CD14-positive monocyte (primary cell): Measurements from ENCODE around the gene CYBB. TPM values are rescaled to one million over a fixed set of nuclear protein-coding genes. Genes with fewer than 3 reads are reported as not detected.

Experiments
- DNase-seq, 3 donors: peaks; one replicate each; pipeline ENCODE4 v3.0.0-alpha.2; 2011 to 2022
- H2AFZ ChIP-seq: 2 replicates; pipeline ENCODE4 v1.6.0; 2012; ENCODE audit warnings: mild to moderate bottlenecking, low read depth, low read length, inconsistent platforms; ENCODE audit not compliant: insufficient read depth, poor library complexity, severe bottlenecking
- H3K27ac ChIP-seq, 2 donors: 1 replicate in 1 of 2; 2 replicates in 1 of 2; pipeline ENCODE4 v1.5.1; 2012 to 2013; ENCODE audit warnings: low read length in 2 of 2, control low read depth in 1 of 2, inconsistent platforms in 1 of 2, low read depth in 1 of 2, mild to moderate bottlenecking in 1 of 2
- H3K27me3 ChIP-seq, 2 donors: one replicate each; pipeline versions ENCODE4 v1.6.0 to v1.6.1; 2011 to 2013; ENCODE audit warnings: low read length in 2 of 2; ENCODE audit not compliant: control insufficient read depth in 2 of 2, insufficient read depth in 2 of 2
- H3K36me3 ChIP-seq, 2 donors: replicated peaks in 1 of 2; 1 replicate in 1 of 2; 2 replicates in 1 of 2; pipeline versions ENCODE4 v1.5.1 to v1.6.1; 2012 to 2013; ENCODE audit warnings: low read length in 2 of 2, control low read depth in 1 of 2, inconsistent platforms in 1 of 2, mild to moderate bottlenecking in 1 of 2; ENCODE audit not compliant: insufficient read depth in 2 of 2, control insufficient read depth in 1 of 2
- H3K4me1 ChIP-seq, 2 donors: 1 replicate in 1 of 2; 2 replicates in 1 of 2; pipeline versions ENCODE4 v1.5.1 to v1.6.1; 2012 to 2013; ENCODE audit warnings: low read length in 2 of 2, control low read depth in 1 of 2, inconsistent platforms in 1 of 2, mild to moderate bottlenecking in 1 of 2, moderate library complexity in 1 of 2; ENCODE audit not compliant: insufficient read depth in 2 of 2, control insufficient read depth in 1 of 2
- H3K4me2 ChIP-seq: replicated peaks from 2 replicates; pipeline ENCODE3; 2012; ENCODE audit warnings: low read length, moderate library complexity, mild to moderate bottlenecking; ENCODE audit not compliant: poor library complexity, severe bottlenecking; ENCODE audit errors: extremely low read depth
- H3K4me3 ChIP-seq, 3 experiments: fragments of 200-600 bp in 1 of 3; sonication (generic) in 1 of 3; replicated peaks in 1 of 3; 1 replicate in 2 of 3; 2 replicates in 1 of 3; pipeline ENCODE4 v1.5.1; 2011 to 2013; ENCODE audit warnings: low read length in 3 of 3, mild to moderate bottlenecking in 3 of 3, control low read depth in 2 of 3, low read depth in 2 of 3, inconsistent platforms in 1 of 3, moderate library complexity in 1 of 3
- H3K79me2 ChIP-seq: 2 replicates; pipeline ENCODE4 v1.6.0; 2012; ENCODE audit warnings: mild to moderate bottlenecking, control low read depth, inconsistent platforms, low read length, moderate library complexity; ENCODE audit not compliant: insufficient read depth
- H3K9ac ChIP-seq: 2 replicates; pipeline ENCODE4 v1.6.0; 2017; ENCODE audit warnings: low read length, mild to moderate bottlenecking; ENCODE audit not compliant: insufficient read depth, poor library complexity, severe bottlenecking
- H3K9me3 ChIP-seq, 2 donors: replicated peaks in 1 of 2; 1 replicate in 1 of 2; 2 replicates in 1 of 2; pipeline versions ENCODE4 v1.5.1 to v1.6.1; 2012 to 2013; ENCODE audit warnings: low read length in 2 of 2, control low read depth in 1 of 2; ENCODE audit not compliant: control insufficient read depth in 1 of 2, insufficient read depth in 1 of 2
- H4K20me1 ChIP-seq: 2 replicates; pipeline ENCODE4 v1.6.0; 2012; ENCODE audit warnings: mild to moderate bottlenecking, low read length, control low read depth, moderate library complexity; ENCODE audit not compliant: insufficient read depth
- H3K27ac Mint-ChIP-seq, 7 donors: one replicate each; pipeline ENCODE4 v1.8.0; 2020; ENCODE audit warnings: mild to moderate bottlenecking in 7 of 7, mixed read lengths in 7 of 7, moderate library complexity in 6 of 7, inconsistent platforms in 2 of 7
- H3K27me3 Mint-ChIP-seq, 3 donors: one replicate each; pipeline ENCODE4 v1.8.0; 2021 to 2022; ENCODE audit warnings: low read depth in 3 of 3, mild to moderate bottlenecking in 3 of 3, mixed read lengths in 3 of 3, moderate library complexity in 3 of 3, inconsistent platforms in 1 of 3
- H3K36me3 Mint-ChIP-seq, 2 donors: one replicate each; pipeline ENCODE4 v1.8.0; 2020; ENCODE audit warnings: mixed read lengths in 2 of 2, inconsistent platforms in 1 of 2, mild to moderate bottlenecking in 1 of 2
- H3K4me1 Mint-ChIP-seq: one replicate; pipeline ENCODE4 v1.8.0; 2020; ENCODE audit warnings: mild to moderate bottlenecking, mixed read lengths
- H3K4me3 Mint-ChIP-seq, 2 donors: one replicate each; pipeline ENCODE4 v1.8.0; 2020; ENCODE audit warnings: mild to moderate bottlenecking in 2 of 2, mixed read lengths in 2 of 2, moderate library complexity in 1 of 2
- H3K9me3 Mint-ChIP-seq, 7 donors: one replicate each; pipeline ENCODE4 v1.8.0; 2020 to 2022; ENCODE audit warnings: mixed read lengths in 7 of 7, mild to moderate bottlenecking in 6 of 7, moderate library complexity in 6 of 7, inconsistent platforms in 2 of 7
- CTCF ChIP-seq: fragments of 200-600 bp; IDR thresholded peaks from one replicate; pipeline ENCODE4 v1.8.0; 2022; ENCODE audit warnings: antibody characterized with exemption, mild to moderate bottlenecking
- WGBS: methylation state at CpG from one replicate; pipeline ENCODE4 v1.1.5; 2013; ENCODE audit warnings: missing lambda C conversion rate; ENCODE audit not compliant: insufficient coverage; 5-methylcytosine and 5-hydroxymethylcytosine counted together
- intact Hi-C, 2 donors: fragments of 100-400 bp; cut with micrococcal nuclease; formaldehyde crosslinking; loops; one replicate each; pipeline versions ENCODE4 v1.15.0 to v1.15.1; 2023
- polyA plus RNA-seq, 3 donors: library from polyadenylated mRNA; depleted of rRNA in 1 of 3; unstranded in 2 of 3; stranded (reverse) in 1 of 3; fragments of 300-500 nt in 2 of 3; fragments of >200 nt in 1 of 3; fragmentation: Illumina TruSeq in 2 of 3; gene quantifications; 1 replicate in 2 of 3; 2 replicates in 1 of 3; pipeline ENCODE4 v1.2.3, GENCODE V29; 2012 to 2021

CYBB gene
- polyA plus RNA-seq, 3 donors = 328 to 851 (median 842) TPM

GRCh38 chrX:37796805-37797204 lies 16.9 kb downstream of the CYBB start:
- Mint-ChIP-seq H3K4me1 (peaks cover 84% of the 10 kb centered on the region), H3K27ac (peak overlapping the region; percentile 80 to 93 (median 81))
- peak overlapping the region; percentile 26 for H3K4me2 ChIP-seq

GRCh38 chrX:37799936-37800335 lies 20.1 kb downstream of the CYBB start:
- H4K20me1 ChIP-seq = peaks cover 14% of the 10 kb centered on the region
- DNase-seq = peak in 1 of 3 donors; percentile 53
- peaks cover 81 to 92% of the 10 kb centered on the region in 2 donors for H3K36me3 Mint-ChIP-seq
- H3K9me3 Mint-ChIP-seq = no peaks in the 10 kb centered on the region
- peaks cover 89 to 100% of the 10 kb centered on the region in 2 donors for H3K4me1 ChIP-seq
- H3K9ac ChIP-seq = no peak overlapping the region
- peaks cover 79% of the 10 kb centered on the region for H3K4me1 Mint-ChIP-seq
- H3K27ac Mint-ChIP-seq = peak overlapping the region; percentile 73 to 95 (median 87)
- H3K27me3 Mint-ChIP-seq = peaks cover 0 to 2% (median 0%) of the 10 kb centered on the region in 3 donors
- no peak overlapping the region for H2AFZ ChIP-seq
- WGBS = no CpG with 5 or more reads among the region's 2 CpGs
- peaks cover 81 to 88% of the 10 kb centered on the region in 2 donors for H3K36me3 ChIP-seq
- peak overlapping the region in 1 of 2 donors; percentile 39 for H3K4me3 Mint-ChIP-seq
- H3K79me2 ChIP-seq = peaks cover 45% of the 10 kb centered on the region
- H3K27me3 ChIP-seq = no peaks in the 10 kb centered on the region
- peak overlapping the region; percentile 43 for H3K4me2 ChIP-seq
- intact Hi-C loops = no loop called here
- no peak for TF ChIP-seq CTCF
- H3K4me3 ChIP-seq = peak overlapping the region in 1 of 3 experiments; percentile 29
- no peaks in the 10 kb centered on the region for H3K9me3 ChIP-seq
- H3K27ac ChIP-seq = peak overlapping the region; percentile 12 to 79

More at GRCh38 chrX:37796805-37797204, 16.9 kb downstream of the CYBB start:
- no peak overlapping the region for H2AFZ ChIP-seq
- Mint-ChIP-seq H3K9me3 (no peaks in the 10 kb centered on the region), H3K36me3 (peaks cover 83 to 91% of the 10 kb centered on the region in 2 donors), H3K27me3 (no peaks in the 10 kb centered on the region), H3K4me3 (no peak overlapping the region)
- peaks cover 48% of the 10 kb centered on the region for H3K79me2 ChIP-seq
- DNase-seq = peak; percentile 82 to 93 (median 82)
- intact Hi-C loops = no loop called here
- H3K4me3 ChIP-seq = peak overlapping the region in 1 of 3 experiments; percentile 43
- no peak overlapping the region for H3K9ac ChIP-seq
- H3K36me3 ChIP-seq = peaks cover 88 to 89% of the 10 kb centered on the region in 2 donors
- H3K27ac ChIP-seq = peak overlapping the region; percentile 46 to 71
- no peaks in the 10 kb centered on the region for H3K9me3 ChIP-seq
- no peak for TF ChIP-seq CTCF
- H3K4me1 ChIP-seq = peaks cover 94 to 100% of the 10 kb centered on the region in 2 donors
- no peaks in the 10 kb centered on the region for H3K27me3 ChIP-seq
- peaks cover 25% of the 10 kb centered on the region for H4K20me1 ChIP-seq
